ENCODE results near the gene PLEKHG3. TPM values are rescaled to one million over a fixed set of nuclear protein-coding genes. Genes with fewer than 3 reads are reported as not detected.

The PLEKHG3 gene
- total and polyA plus RNA-seq, 7 experiments from 2014 or later, result 0.17 to 43.6 (median 2.0) TPM

GRCh38 chr14:64756712-64757111 lies 52.5 kb downstream of the PLEKHG3 start:
- no peaks in the 10 kb centered on the region for H3K36me3 Mint-ChIP-seq
- CTCF ChIA-PET, result no interaction called here
- POLR2A ChIA-PET, result no interaction called here
- Histone ChIP-seq H3K27ac (ENCODE audit: low read depth, low read length) (no peak overlapping the region), H3K4me1 (ENCODE audit: control insufficient read depth in 2 of 2, insufficient read depth in 2 of 2, low read length in 2 of 2) (peaks cover 0 to 63% of the 10 kb centered on the region in 2 donors), H3K4me3 (ENCODE audit: low read length) (no peak overlapping the region), H3K36me3 (ENCODE audit: control insufficient read depth in 2 of 3, insufficient read depth in 3 of 3, low read length in 3 of 3) (no peaks in the 10 kb centered on the region), H3K9me3 (ENCODE audit: control insufficient read depth in 2 of 3, low read length in 3 of 3) (no peaks in the 10 kb centered on the region), H3K27me3 (ENCODE audit: control insufficient read depth in 2 of 2, insufficient read depth in 2 of 2, low read length in 2 of 2) (no peaks in the 10 kb centered on the region)
- H3K27me3 Mint-ChIP-seq, result peaks cover 0 to 13% (median 0%) of the 10 kb centered on the region in 5 donors
- H3K4me3 Mint-ChIP-seq, result no peak overlapping the region
- intact Hi-C loops (cut with micrococcal nuclease), result no loop called here
- peaks cover 0 to 47% (median 10%) of the 10 kb centered on the region in 7 donors for H3K4me1 Mint-ChIP-seq
- H3K9me3 Mint-ChIP-seq, result no peaks in the 10 kb centered on the region
- ATAC-seq (no peak), DNase-seq (no peak)
- no peak overlapping the region for H3K27ac Mint-ChIP-seq

- ChIA-PET CTCF (no interaction called here), POLR2A (no interaction called here)
- peaks cover 0 to 68% of the 10 kb centered on the region in 2 donors for H3K4me1 ChIP-seq (ENCODE audit: control insufficient read depth in 2 of 2, insufficient read depth in 2 of 2, low read length in 2 of 2)
- H3K27ac Mint-ChIP-seq, result no peak overlapping the region
- H3K4me3 Mint-ChIP-seq, result no peak overlapping the region
- no peaks in the 10 kb centered on the region for H3K9me3 Mint-ChIP-seq
- H3K4me3 ChIP-seq (ENCODE audit: low read length), result no peak overlapping the region
- intact Hi-C loops (cut with micrococcal nuclease), result no loop called here
- ATAC-seq (no peak), DNase-seq (no peak)
- no peaks in the 10 kb centered on the region for H3K27me3 ChIP-seq (ENCODE audit: control insufficient read depth in 2 of 2, insufficient read depth in 2 of 2, low read length in 2 of 2)
- no peak overlapping the region for H3K27ac ChIP-seq (ENCODE audit: low read depth, low read length)
- peaks cover 0 to 17% (median 0%) of the 10 kb centered on the region in 5 donors for H3K27me3 Mint-ChIP-seq
- no peaks in the 10 kb centered on the region for H3K36me3 ChIP-seq (ENCODE audit: control insufficient read depth in 2 of 3, insufficient read depth in 3 of 3, low read length in 3 of 3)
- H3K9me3 ChIP-seq (ENCODE audit: control insufficient read depth in 2 of 3, low read length in 3 of 3), result no peaks in the 10 kb centered on the region
- H3K4me1 Mint-ChIP-seq, result peaks cover 0 to 51% (median 13%) of the 10 kb centered on the region in 7 donors
- H3K36me3 Mint-ChIP-seq, result no peaks in the 10 kb centered on the region
These were observed 53.4 kb downstream of the PLEKHG3 start for GRCh38 chr14:64757601-64758000.

GRCh38 chr14:64758025-64758521 lies 53.8 kb downstream of the PLEKHG3 start:
- no peaks in the 10 kb centered on the region for H3K9me3 Mint-ChIP-seq
- Histone ChIP-seq H3K27me3 (ENCODE audit: control insufficient read depth in 2 of 2, insufficient read depth in 2 of 2, low read length in 2 of 2) (no peaks in the 10 kb centered on the region), H3K36me3 (ENCODE audit: control insufficient read depth in 2 of 3, insufficient read depth in 3 of 3, low read length in 3 of 3) (no peaks in the 10 kb centered on the region), H3K27ac (ENCODE audit: low read depth, low read length) (no peak overlapping the region), H3K9me3 (ENCODE audit: control insufficient read depth in 2 of 3, low read length in 3 of 3) (no peaks in the 10 kb centered on the region), H3K4me3 (ENCODE audit: low read length) (no peak overlapping the region), H3K4me1 (ENCODE audit: control insufficient read depth in 2 of 2, insufficient read depth in 2 of 2, low read length in 2 of 2) (peaks cover 0 to 70% of the 10 kb centered on the region in 2 donors)
- POLR2A ChIA-PET, result no interaction called here
- peaks cover 0 to 19% (median 0%) of the 10 kb centered on the region in 5 donors for H3K27me3 Mint-ChIP-seq
- intact Hi-C loops (cut with micrococcal nuclease), result no loop called here
- DNase-seq (no peak), ATAC-seq (no peak)
- no peaks in the 10 kb centered on the region for H3K36me3 Mint-ChIP-seq
- H3K27ac Mint-ChIP-seq, result no peak overlapping the region
- H3K4me3 Mint-ChIP-seq, result no peak overlapping the region
- CTCF ChIA-PET, result no interaction called here
- peaks cover 0 to 53% (median 13%) of the 10 kb centered on the region in 7 donors for H3K4me1 Mint-ChIP-seq

- Mint-ChIP-seq H3K36me3 (no peaks in the 10 kb centered on the region), H3K27me3 (peaks cover 0 to 21% (median 0%) of the 10 kb centered on the region in 5 donors), H3K4me3 (no peak overlapping the region), H3K9me3 (no peaks in the 10 kb centered on the region), H3K4me1 (peaks cover 0 to 60% (median 13%) of the 10 kb centered on the region in 7 donors), H3K27ac (no peak overlapping the region)
- no peak for DNase-seq
- intact Hi-C loops (cut with micrococcal nuclease), result no loop called here
- no peaks in the 10 kb centered on the region for H3K9me3 ChIP-seq (ENCODE audit: control insufficient read depth in 2 of 3, low read length in 3 of 3)
- no peak overlapping the region for H3K27ac ChIP-seq (ENCODE audit: low read depth, low read length)
- H3K4me1 ChIP-seq (ENCODE audit: control insufficient read depth in 2 of 2, insufficient read depth in 2 of 2, low read length in 2 of 2), result peaks cover 0 to 73% of the 10 kb centered on the region in 2 donors
- ChIA-PET POLR2A (no interaction called here), CTCF (interaction anchor here (0.9 to 1.5 kb wide), 2 partner anchors 133 kb away, joined by 3 read pairs; no protein-coding TSS in a partner anchor)
- H3K27me3 ChIP-seq (ENCODE audit: control insufficient read depth in 2 of 2, insufficient read depth in 2 of 2, low read length in 2 of 2), result no peaks in the 10 kb centered on the region
- no peak for ATAC-seq
- no peak overlapping the region for H3K4me3 ChIP-seq (ENCODE audit: low read length)
- no peaks in the 10 kb centered on the region for H3K36me3 ChIP-seq (ENCODE audit: control insufficient read depth in 2 of 3, insufficient read depth in 3 of 3, low read length in 3 of 3)
These were observed 54.7 kb downstream of the PLEKHG3 start for GRCh38 chr14:64758691-64759554.

GRCh38 chr14:64759555-64759938 lies 55.3 kb downstream of the PLEKHG3 start:
- CTCF ChIA-PET, result interaction anchor here (1.5 kb wide), 1 partner anchor 132 kb away, joined by 3 read pairs; no protein-coding TSS in a partner anchor
- H3K27me3 Mint-ChIP-seq, result peaks cover 0 to 21% (median 0%) of the 10 kb centered on the region in 5 donors
- H3K9me3 Mint-ChIP-seq, result no peaks in the 10 kb centered on the region
- H3K27me3 ChIP-seq (ENCODE audit: control insufficient read depth in 2 of 2, insufficient read depth in 2 of 2, low read length in 2 of 2), result no peaks in the 10 kb centered on the region
- H3K9me3 ChIP-seq (ENCODE audit: control insufficient read depth in 2 of 3, low read length in 3 of 3), result no peaks in the 10 kb centered on the region
- intact Hi-C loops (cut with micrococcal nuclease), result no loop called here
- H3K4me3 Mint-ChIP-seq, result no peak overlapping the region
- H3K27ac Mint-ChIP-seq, result peak overlapping the region in 2 of 9 donors; percentile 43 to 53
- H3K36me3 ChIP-seq (ENCODE audit: control insufficient read depth in 2 of 3, insufficient read depth in 3 of 3, low read length in 3 of 3), result no peaks in the 10 kb centered on the region
- peaks cover 0 to 65% (median 18%) of the 10 kb centered on the region in 7 donors for H3K4me1 Mint-ChIP-seq
- no peak for ATAC-seq
- H3K4me1 ChIP-seq (ENCODE audit: control insufficient read depth in 2 of 2, insufficient read depth in 2 of 2, low read length in 2 of 2), result peaks cover 0 to 80% of the 10 kb centered on the region in 2 donors
- POLR2A ChIA-PET, result no interaction called here
- no peak overlapping the region for H3K27ac ChIP-seq (ENCODE audit: low read depth, low read length)
- H3K36me3 Mint-ChIP-seq, result no peaks in the 10 kb centered on the region
- no peak overlapping the region for H3K4me3 ChIP-seq (ENCODE audit: low read length)
- no peak for DNase-seq

- Histone ChIP-seq H3K27me3 (ENCODE audit: control insufficient read depth in 2 of 2, insufficient read depth in 2 of 2, low read length in 2 of 2) (no peaks in the 10 kb centered on the region), H3K4me1 (ENCODE audit: control insufficient read depth in 2 of 2, insufficient read depth in 2 of 2, low read length in 2 of 2) (peaks cover 0 to 77% of the 10 kb centered on the region in 2 donors), H3K27ac (ENCODE audit: low read depth, low read length) (no peak overlapping the region), H3K9me3 (ENCODE audit: control insufficient read depth in 2 of 3, low read length in 3 of 3) (no peaks in the 10 kb centered on the region), H3K4me3 (ENCODE audit: low read length) (no peak overlapping the region), H3K36me3 (ENCODE audit: control insufficient read depth in 2 of 3, insufficient read depth in 3 of 3, low read length in 3 of 3) (no peaks in the 10 kb centered on the region)
- H3K9me3 Mint-ChIP-seq, result no peaks in the 10 kb centered on the region
- H3K27ac Mint-ChIP-seq, result peak overlapping the region in 1 of 9 donors; percentile 62
- ATAC-seq (no peak), DNase-seq (peak in 7 of 9 donors; percentile 20 to 60 (median 38))
- ChIA-PET CTCF (interaction anchor here (1.5 kb wide), 1 partner anchor 132 kb away, joined by 3 read pairs; no protein-coding TSS in a partner anchor), POLR2A (no interaction called here)
- H3K4me1 Mint-ChIP-seq, result peaks cover 0 to 63% (median 21%) of the 10 kb centered on the region in 7 donors
- H3K36me3 Mint-ChIP-seq, result no peaks in the 10 kb centered on the region
- H3K27me3 Mint-ChIP-seq, result peaks cover 0 to 21% (median 0%) of the 10 kb centered on the region in 5 donors
- intact Hi-C loops (cut with micrococcal nuclease), result loop anchor here (1.0 to 5.0 kb wide), 4 partner anchors 53 to 132 kb away; no protein-coding TSS in a partner anchor
- H3K4me3 Mint-ChIP-seq, result no peak overlapping the region
These were observed 56.0 kb downstream of the PLEKHG3 start for GRCh38 chr14:64760146-64760755.

Data from naive thymus-derived CD4-positive, alpha-beta T cell (primary cell).